Neural crest cell (in vitro differentiated cells): Measurements from ENCODE around the gene LINGO4. TPM values are rescaled to one million over a fixed set of nuclear protein-coding genes. Genes with fewer than 3 reads are reported as not detected.

Experiments
- DNase-seq: peaks from one replicate; pipeline ENCODE4 v3.0.0; 2021; ENCODE audit warnings: low read depth, mixed read lengths, low spot score
- H3K27ac Mint-ChIP-seq: one replicate; pipeline ENCODE4 v1.8.0; 2021; ENCODE audit warnings: mild to moderate bottlenecking, mixed read lengths; ENCODE audit not compliant: unreplicated experiment
- H3K27me3 Mint-ChIP-seq: 2 replicates; pipeline ENCODE4 v1.8.0; 2021; ENCODE audit warnings: low read depth, mild to moderate bottlenecking, mixed read lengths
- H3K36me3 Mint-ChIP-seq: 2 replicates; pipeline ENCODE4 v1.8.0; 2021; ENCODE audit warnings: low read depth, mild to moderate bottlenecking, mixed read lengths
- H3K4me1 Mint-ChIP-seq: 2 replicates; pipeline ENCODE4 v1.8.0; 2021; ENCODE audit warnings: mixed read lengths
- H3K4me3 Mint-ChIP-seq: one replicate; pipeline ENCODE4 v1.8.0; 2021; ENCODE audit warnings: mild to moderate bottlenecking, mixed read lengths
- H3K9me3 Mint-ChIP-seq: 2 replicates; pipeline ENCODE4 v1.8.0; 2021; ENCODE audit warnings: mixed read lengths
- CTCF ChIP-seq: fragments of 200-600 bp; sonication (generic); conservative IDR thresholded peaks from 2 replicates; pipeline ENCODE4 v1.5.0; 2021; ENCODE audit warnings: antibody characterized with exemption, mild to moderate bottlenecking
- total RNA-seq: library from RNA; stranded (reverse); gene quantifications from 2 replicates; pipeline ENCODE4 v1.2.1, GENCODE V29; 2021

The LINGO4 gene
- total RNA-seq, 1 donor from 2014 or later: not detected

- DNase-seq: no peak
- H3K36me3 Mint-ChIP-seq: no peaks in the 10 kb centered on the region
These were observed 33.2 kb upstream of the LINGO4 start for GRCh38 chr1:151838222-151839081.

GRCh38 chr1:151837884-151838221 lies 32.6 kb upstream of the LINGO4 start:
- Mint-ChIP-seq H3K36me3 (no peaks in the 10 kb centered on the region), H3K4me1 (peaks cover 34% of the 10 kb centered on the region), H3K27me3 (peaks cover 52% of the 10 kb centered on the region), H3K4me3 (peak overlapping the region; percentile 87), H3K27ac (no peak overlapping the region), H3K9me3 (no peaks in the 10 kb centered on the region)
- TF ChIP-seq CTCF: no peak
- no peak for DNase-seq

More at GRCh38 chr1:151838222-151839081, 33.2 kb upstream of the LINGO4 start:
- Mint-ChIP-seq H3K27ac (no peak overlapping the region), H3K4me3 (peak overlapping the region; percentile 82), H3K4me1 (peaks cover 33% of the 10 kb centered on the region), H3K27me3 (peaks cover 52% of the 10 kb centered on the region), H3K9me3 (no peaks in the 10 kb centered on the region)
- TF ChIP-seq CTCF: no peak

DNA sequence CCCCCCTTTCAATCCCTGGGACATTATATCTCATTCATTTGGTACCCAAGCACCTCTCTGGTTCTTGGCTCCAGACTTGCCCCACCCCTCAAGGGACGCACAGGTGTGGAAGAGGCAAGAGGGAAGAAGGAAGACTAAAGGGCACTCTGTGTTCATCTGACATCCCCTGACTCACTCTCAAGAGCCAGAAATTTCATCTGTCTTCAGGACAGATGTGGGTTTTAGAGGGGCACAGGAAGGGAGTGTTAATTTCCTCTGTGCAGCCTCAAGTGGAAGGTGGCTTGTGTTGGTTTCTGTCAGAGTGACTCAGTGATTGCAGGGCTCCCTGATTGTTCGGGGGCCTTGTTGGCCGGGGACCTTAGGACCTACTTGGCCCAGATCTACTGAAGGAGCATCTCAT lies 32.0 kb upstream of the LINGO4 start:
- Mint-ChIP-seq H3K27me3 (peaks cover 52% of the 10 kb centered on the region), H3K4me3 (peak overlapping the region; percentile 87), H3K9me3 (no peaks in the 10 kb centered on the region), H3K36me3 (no peaks in the 10 kb centered on the region), H3K27ac (no peak overlapping the region), H3K4me1 (peaks cover 34% of the 10 kb centered on the region)
- DNase-seq: no peak
- TF ChIP-seq CTCF: no peak

DNA sequence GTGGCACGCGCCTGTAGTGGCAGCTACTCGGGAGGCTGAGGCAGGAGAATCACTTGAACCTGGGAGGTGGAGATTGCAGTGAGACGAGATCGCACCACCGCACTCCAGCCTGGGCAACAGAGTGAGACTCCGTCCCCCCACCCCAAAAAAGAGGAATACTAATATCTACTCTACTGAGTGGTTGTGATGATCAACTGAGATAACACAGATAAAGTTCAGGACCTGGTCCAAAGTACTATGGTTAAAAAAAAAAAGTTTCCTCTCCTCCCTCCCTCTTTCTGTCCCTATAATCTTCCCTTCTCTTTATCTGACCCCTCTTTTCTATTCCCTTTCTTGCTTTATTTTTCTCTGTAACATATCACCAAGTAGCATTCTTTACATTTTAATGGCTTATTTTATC lies 30.4 kb upstream of the LINGO4 start:
- H3K4me1 Mint-ChIP-seq: peaks cover 20% of the 10 kb centered on the region
- H3K27me3 Mint-ChIP-seq: peaks cover 48% of the 10 kb centered on the region
- no peak overlapping the region for H3K27ac Mint-ChIP-seq
- H3K36me3 Mint-ChIP-seq: no peaks in the 10 kb centered on the region
- no peak for TF ChIP-seq CTCF
- H3K9me3 Mint-ChIP-seq: no peaks in the 10 kb centered on the region
- DNase-seq: no peak
- no peak overlapping the region for H3K4me3 Mint-ChIP-seq

GRCh38 chr1:151834239-151834638 lies 29.0 kb upstream of the LINGO4 start:
- Mint-ChIP-seq H3K9me3 (no peaks in the 10 kb centered on the region), H3K36me3 (no peaks in the 10 kb centered on the region), H3K27ac (no peak overlapping the region), H3K4me1 (peaks cover 22% of the 10 kb centered on the region), H3K4me3 (no peak overlapping the region), H3K27me3 (peaks cover 35% of the 10 kb centered on the region)
- DNase-seq: no peak
- TF ChIP-seq CTCF: no peak
